HEK293T (cell line): ENCODE measurements around the gene FOXN1.

Source experiments
- CTCF ChIA-PET: fragments of 350-600 bp; formaldehyde crosslinking; extraction: SDS; loops from one replicate; lab custom pipeline; 2021; ENCODE audit warnings: antibody characterized with exemption, inconsistent platforms; lab: Yijun Ruan, JAX
- POLR2A ChIA-PET: fragments of 350-600 bp; formaldehyde crosslinking; extraction: SDS; loops from one replicate; lab custom pipeline; 2020; ENCODE audit warnings: antibody characterized with exemption, inconsistent platforms; lab: Yijun Ruan, JAX
- DNase-seq: peaks from one replicate; pipeline ENCODE4 v3.0.0; 2012; ENCODE audit warnings: mixed read lengths; ENCODE audit errors: extremely low spot score
- ARNT ChIP-seq: fragments of 450-650 bp; IDR thresholded peaks from 2 replicates; pipeline ENCODE4 v1.6.1; 2017; ENCODE audit warnings: mild to moderate bottlenecking
- BHLHE40 ChIP-seq: fragments of 450-650 bp; IDR thresholded peaks from 2 replicates; pipeline ENCODE4 v1.6.1; 2016; ENCODE audit warnings: mild to moderate bottlenecking, moderate library complexity, borderline replicate concordance
- CTBP1 ChIP-seq: fragments of 450-650 bp; IDR thresholded peaks from 2 replicates; pipeline ENCODE4 v1.6.1; 2016; ENCODE audit warnings: borderline replicate concordance
- ELF4 ChIP-seq: fragments of 450-650 bp; IDR thresholded peaks from 2 replicates; pipeline ENCODE4 v1.6.1; 2017; ENCODE audit warnings: antibody characterized with exemption
- FOXA1 ChIP-seq: fragments of 450-650 bp; IDR thresholded peaks from 2 replicates; pipeline ENCODE4 v1.6.1; 2016; ENCODE audit warnings: mild to moderate bottlenecking
- FOXK2 ChIP-seq: fragments of 450-650 bp; IDR thresholded peaks from 2 replicates; pipeline ENCODE4 v1.6.1; 2016; ENCODE audit warnings: mild to moderate bottlenecking
- FOXM1 ChIP-seq: fragments of 450-650 bp; IDR thresholded peaks from 2 replicates; pipeline ENCODE4 v1.6.1; 2017; ENCODE audit warnings: mild to moderate bottlenecking, borderline replicate concordance
- HDGF ChIP-seq: fragments of 450-650 bp; IDR thresholded peaks from 2 replicates; pipeline ENCODE4 v1.6.1; 2017; ENCODE audit warnings: antibody characterized with exemption, borderline replicate concordance
- L3MBTL2 ChIP-seq: fragments of 450-650 bp; conservative IDR thresholded peaks from 2 replicates; pipeline ENCODE4 v1.6.1; 2016; ENCODE audit warnings: mild to moderate bottlenecking
- LEF1 ChIP-seq: fragments of 450-650 bp; IDR thresholded peaks from 2 replicates; pipeline ENCODE4 v1.6.1; 2017; ENCODE audit warnings: mild to moderate bottlenecking, borderline replicate concordance
- NFRKB ChIP-seq: fragments of 450-650 bp; IDR thresholded peaks from 2 replicates; pipeline ENCODE4 v1.6.1; 2016; ENCODE audit warnings: mild to moderate bottlenecking, moderate library complexity
- SP1 ChIP-seq: fragments of 450-650 bp; IDR thresholded peaks from 2 replicates; pipeline ENCODE4 v1.6.1; 2017
- SUZ12 ChIP-seq: fragments of 450-650 bp; IDR thresholded peaks from 2 replicates; pipeline ENCODE4 v1.6.1; 2016; ENCODE audit warnings: mild to moderate bottlenecking
- TARDBP ChIP-seq: fragments of 450-650 bp; IDR thresholded peaks from 2 replicates; pipeline ENCODE4 v1.6.1; 2016
- ZNF384 ChIP-seq: fragments of 450-650 bp; IDR thresholded peaks from 2 replicates; pipeline ENCODE4 v1.6.1; 2016
- TF ChIP-seq, protein P1 (sequence below): fragments of 450-650 bp; IDR thresholded peaks from 2 replicates; pipeline ENCODE4 v1.6.1; 2016

FOXN1 gene

GRCh38 chr17:28551421-28552175 lies 45.5 kb downstream of the FOXN1 start:
- ChIA-PET CTCF (interaction anchor here (0.5 to 1.0 kb wide), 5 partner anchors 11 to 68 kb away, joined by 3 to 6 read pairs (median 3); partner anchors contain the start of gene PIGS), POLR2A (interaction anchor here (0.8 to 7.0 kb wide), 4 partner anchors 20 to 94 kb away, joined by 3 to 35 read pairs (median 4); partner anchors contain the start of genes BLTP2 and PIGS)
- DNase-seq, result peak; percentile 14
- TF ChIP-seq HDGF (no peak), FOXA1 (no peak), FOXK2 (no peak), ZNF384 (no peak), CTBP1 (no peak), L3MBTL2 (no peak), ELF4 (no peak), LEF1 (no peak), SP1 (no peak), SUZ12 (no peak), BHLHE40 (no peak)

DNA sequence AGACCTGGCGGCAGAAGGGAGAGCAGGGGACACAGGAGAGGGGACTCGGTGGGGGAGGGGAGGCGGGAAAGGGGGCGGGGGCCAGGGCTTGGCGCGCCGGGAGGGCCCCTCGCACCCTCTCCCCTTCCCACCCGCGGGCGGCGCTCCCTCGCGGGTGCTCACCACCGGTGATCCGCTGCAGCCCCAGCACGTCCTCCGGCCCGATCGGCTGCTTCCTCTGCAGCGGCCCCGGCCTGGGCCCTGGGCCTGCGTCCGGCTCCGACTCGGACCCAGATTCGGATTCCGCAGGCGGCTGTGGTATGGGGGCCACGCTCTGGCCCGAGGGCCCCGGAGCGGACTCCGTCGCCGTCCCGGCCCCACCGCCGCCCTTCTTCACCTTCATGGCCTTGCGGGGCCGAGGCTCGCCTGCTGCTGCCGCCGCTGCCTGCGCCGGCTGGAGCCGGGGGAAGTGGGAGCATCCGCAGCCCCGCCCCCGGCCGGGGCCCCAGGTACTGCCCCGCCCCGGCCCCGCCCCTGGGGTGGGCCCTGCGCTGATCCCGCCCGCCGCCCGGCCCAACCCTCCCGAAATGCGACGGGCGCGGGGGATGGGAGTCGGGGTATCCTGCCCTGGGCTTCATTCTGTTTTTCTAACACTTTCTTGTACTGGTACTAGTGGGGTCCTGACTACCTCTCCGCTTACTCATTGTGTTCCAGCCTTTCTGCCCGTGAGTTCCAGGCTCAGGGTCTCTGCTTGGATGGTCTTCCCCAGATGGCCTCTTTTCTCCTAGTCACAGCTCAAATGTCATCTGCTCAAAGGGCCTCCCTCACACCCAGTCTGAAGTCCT lies 46.2 kb downstream of the FOXN1 start, which contains the start of gene UNC119:
Gene UNC119 (minus strand): TSS at position 449 of the 824 bp plus-strand sequence. CDS start 67 bp downstream, at position 382.
- TF ChIP-seq HDGF (no peak), CTBP1 (no peak), FOXM1 (no peak), FOXA1 (no peak), L3MBTL2 (no peak), SUZ12 (no peak), ELF4 (no peak), NFRKB (no peak), TARDBP (no peak), FOXK2 (no peak), SP1 (no peak), LEF1 (no peak), ZNF384 (no peak)
- DNase-seq, result peak; percentile 86
- CTCF ChIA-PET, result interaction anchor here (0.7 to 1.0 kb wide), 3 partner anchors 57 to 197 kb away, joined by 3 read pairs; no protein-coding TSS in a partner anchor
- POLR2A ChIA-PET, result interaction anchor here (0.8 to 7.0 kb wide), 6 partner anchors 13 to 91 kb away, joined by 3 to 35 read pairs (median 3); partner anchors contain the start of genes ALDOC and PIGS

- no peak for TF ChIP-seq L3MBTL2
- no peak for TF ChIP-seq TARDBP
- TF ChIP-seq SUZ12, result no peak
- POLR2A ChIA-PET, result interaction anchor here (0.8 to 7.0 kb wide), 4 partner anchors 13 to 54 kb away, joined by 3 to 35 read pairs (median 4); partner anchors contain the start of genes ALDOC and PIGS
- DNase-seq, result no peak
- CTCF ChIA-PET, result interaction anchor here (0.7 to 0.8 kb wide), 2 partner anchors 196 to 903 kb away, joined by 3 to 4 read pairs; no protein-coding TSS in a partner anchor
Observed at GRCh38 chr17:28553000-28553505, 46.9 kb downstream of the FOXN1 start.

DNA sequence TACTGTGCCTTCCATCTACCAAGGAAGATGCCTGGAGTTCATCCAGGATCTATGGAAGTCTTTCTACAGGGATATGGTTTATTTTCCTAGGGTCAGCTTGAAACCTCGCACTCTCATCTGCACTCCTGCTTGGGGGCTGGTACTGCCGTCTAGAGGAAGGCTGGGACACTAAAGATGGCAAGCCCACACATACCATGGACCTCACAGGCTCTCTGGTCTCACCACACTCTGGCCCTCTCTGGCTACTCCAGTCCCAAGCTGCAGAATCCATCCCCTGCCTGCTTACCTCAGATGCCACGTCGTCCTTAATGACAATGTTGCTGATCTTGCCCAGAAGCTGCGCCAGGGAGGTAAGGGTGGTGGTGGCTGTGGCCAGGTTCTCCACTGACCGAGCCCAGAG lies 48.4 kb downstream of the FOXN1 start:
- POLR2A ChIA-PET, result interaction anchor here (7.0 kb wide), 1 partner anchor 17 kb away, joined by 35 read pairs; the partner anchor contains the start of gene PIGS
- no peak for DNase-seq
- CTCF ChIA-PET, result no interaction called here
- no peak for TF ChIP-seq ARNT
- no peak for TF ChIP-seq CTBP1
- no peak for TF ChIP-seq FOXK2
- no peak for TF ChIP-seq HDGF
- TF ChIP-seq FOXA1, result no peak
- no peak for TF ChIP-seq NFRKB
- TF ChIP-seq FOXM1, result no peak
- TF ChIP-seq SP1, result no peak
- TF ChIP-seq L3MBTL2, result no peak
- TF ChIP-seq ELF4, result no peak
- no peak for TF ChIP-seq BHLHE40
- no peak for TF ChIP-seq SUZ12
- no peak for TF ChIP-seq LEF1
- no peak for TF ChIP-seq ZNF384
- TF ChIP-seq, protein P1, sequence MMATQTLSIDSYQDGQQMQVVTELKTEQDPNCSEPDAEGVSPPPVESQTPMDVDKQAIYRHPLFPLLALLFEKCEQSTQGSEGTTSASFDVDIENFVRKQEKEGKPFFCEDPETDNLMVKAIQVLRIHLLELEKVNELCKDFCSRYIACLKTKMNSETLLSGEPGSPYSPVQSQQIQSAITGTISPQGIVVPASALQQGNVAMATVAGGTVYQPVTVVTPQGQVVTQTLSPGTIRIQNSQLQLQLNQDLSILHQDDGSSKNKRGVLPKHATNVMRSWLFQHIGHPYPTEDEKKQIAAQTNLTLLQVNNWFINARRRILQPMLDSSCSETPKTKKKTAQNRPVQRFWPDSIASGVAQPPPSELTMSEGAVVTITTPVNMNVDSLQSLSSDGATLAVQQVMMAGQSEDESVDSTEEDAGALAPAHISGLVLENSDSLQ, result no peak
- no peak for TF ChIP-seq TARDBP

DNA sequence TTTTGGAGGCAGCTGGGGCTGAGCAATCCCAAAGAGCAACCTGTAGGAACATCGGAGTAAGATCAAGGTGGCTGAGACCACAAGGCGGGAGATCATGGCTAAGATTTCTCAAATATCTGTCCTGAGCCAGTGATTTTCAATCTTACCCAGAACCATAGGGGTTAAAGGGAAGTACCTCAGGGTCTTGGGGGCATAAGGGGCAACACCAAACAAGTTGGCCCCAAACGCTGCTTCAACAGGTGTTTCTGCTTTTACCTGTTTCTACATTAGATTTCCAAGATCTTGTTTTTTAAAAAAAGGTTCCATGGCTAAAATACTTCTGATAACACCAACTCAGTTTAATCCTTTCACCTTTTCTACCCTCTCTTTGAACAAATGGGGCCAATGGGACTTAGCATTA lies 48.9 kb downstream of the FOXN1 start:
- CTCF ChIA-PET, result no interaction called here
- POLR2A ChIA-PET, result interaction anchor here (7.0 kb wide), 1 partner anchor 16 kb away, joined by 35 read pairs; the partner anchor contains the start of gene PIGS
- DNase-seq, result no peak

More for the DNA sequence above, 48.9 kb downstream of the FOXN1 start:
- TF ChIP-seq HDGF (no peak), ELF4 (no peak), CTBP1 (no peak), FOXM1 (no peak), L3MBTL2 (no peak), ZNF384 (no peak), SUZ12 (no peak), FOXA1 (no peak), TARDBP (no peak), SP1 (no peak), BHLHE40 (no peak), NFRKB (no peak), ARNT (no peak), LEF1 (no peak), FOXK2 (no peak)
- TF ChIP-seq, protein P1, result no peak
